T-helper 17 cell (primary cell): Measurements from ENCODE around the gene PPM1D. TPM values are rescaled to one million over a fixed set of nuclear protein-coding genes. Genes with fewer than 3 reads are reported as not detected.
"Not testable (repeated sequence)": the region's sequence is repeated elsewhere in the genome, so short reads cannot be mapped to it uniquely, and the experiment has no call there.

Experiments used
- ATAC-seq: fragments of 150-1000 bp; cut with Tn5 transposase; 2 replicates; pipeline ENCODE4 v1.10.0; 2021; ENCODE audit warnings: mild to moderate bottlenecking, moderate library complexity
- DNase-seq, 3 donors: peaks; one replicate each; pipeline versions ENCODE4 v3.0.0 to v3.0.0-alpha.2; 2020 to 2021
- H3K9me3 ChIP-seq: one replicate; pipeline ENCODE4 v1.7.0; 2013; ENCODE audit warnings: low read length, mild to moderate bottlenecking; ENCODE audit not compliant: control insufficient read depth, poor library complexity, severe bottlenecking
- H3K27ac Mint-ChIP-seq: one replicate; pipeline ENCODE4 v1.8.0; 2022; ENCODE audit warnings: mild to moderate bottlenecking, moderate library complexity, mixed read lengths
- H3K27me3 Mint-ChIP-seq: one replicate; pipeline ENCODE4 v1.8.0; 2022; ENCODE audit warnings: mixed read lengths
- H3K36me3 Mint-ChIP-seq: one replicate; pipeline ENCODE4 v1.8.0; 2022; ENCODE audit warnings: low read depth, mixed read lengths
- H3K4me1 Mint-ChIP-seq: one replicate; pipeline ENCODE4 v1.8.0; 2022; ENCODE audit warnings: mild to moderate bottlenecking, mixed read lengths
- H3K4me3 Mint-ChIP-seq: one replicate; pipeline ENCODE4 v1.8.0; 2022; ENCODE audit warnings: mild to moderate bottlenecking, moderate library complexity, mixed read lengths
- total RNA-seq, 4 donors: library from RNA in 2 of 4; stranded (reverse) in 2 of 4; gene quantifications; one replicate each; pipeline ENCODE4 v1.2.3 and lab custom pipeline; 2022 to 2026

Gene PPM1D
- total RNA-seq, 2 donors from 2014 or later, result 20.0 to 24.5 TPM

- not testable (repeated sequence) for ATAC-seq, H3K27ac Mint-ChIP-seq, H3K27me3 Mint-ChIP-seq, H3K36me3 Mint-ChIP-seq, H3K4me3 Mint-ChIP-seq, DNase-seq, H3K9me3 ChIP-seq
- peaks cover 13% of the 10 kb centered on the region for H3K4me1 Mint-ChIP-seq
Measured at GRCh38 chr17:60674637-60675036, 74.6 kb downstream of the PPM1D start.

- no peaks in the 10 kb centered on the region for H3K36me3 Mint-ChIP-seq
- no peak overlapping the region for H3K4me3 Mint-ChIP-seq
- ATAC-seq, result no peak
- no peaks in the 10 kb centered on the region for H3K27me3 Mint-ChIP-seq
- H3K27ac Mint-ChIP-seq, result no peak overlapping the region
- no peak for DNase-seq
- H3K9me3 ChIP-seq, result no peaks in the 10 kb centered on the region
- peaks cover 15% of the 10 kb centered on the region for H3K4me1 Mint-ChIP-seq
Measured at GRCh38 chr17:60675997-60676396, 76.0 kb downstream of the PPM1D start.

GRCh38 chr17:60676758-60677307, 76.8 kb downstream of the PPM1D start:
- H3K9me3 ChIP-seq, result no peaks in the 10 kb centered on the region
- ATAC-seq (no peak), DNase-seq (no peak)
- no peaks in the 10 kb centered on the region for H3K27me3 Mint-ChIP-seq
- H3K4me1 Mint-ChIP-seq, result peaks cover 15% of the 10 kb centered on the region
- peak overlapping the region; percentile 99 for H3K4me3 Mint-ChIP-seq
- no peaks in the 10 kb centered on the region for H3K36me3 Mint-ChIP-seq
- peak overlapping the region; percentile 95 for H3K27ac Mint-ChIP-seq

GRCh38 chr17:60677308-60678117, 77.5 kb downstream of the PPM1D start, which contains the start of gene BCAS3:
TSS of gene BCAS3 (plus strand) at chr17:60677851.
- peak within 1 kb of the TSS; percentile 95 for H3K27ac Mint-ChIP-seq
- H3K36me3 Mint-ChIP-seq, result no peaks in the 10 kb centered on the region
- no peaks in the 10 kb centered on the region for H3K27me3 Mint-ChIP-seq
- DNase-seq, result peak; percentile 87 to 92 (median 92)
- peak; percentile 95 for ATAC-seq
- H3K9me3 ChIP-seq, result no peaks in the 10 kb centered on the region
- H3K4me1 Mint-ChIP-seq, result peaks cover 15% of the 10 kb centered on the region
- peak within 1 kb of the TSS; percentile 99 for H3K4me3 Mint-ChIP-seq

GRCh38 chr17:60678118-60678444, 78.1 kb downstream of the PPM1D start:
- no peaks in the 10 kb centered on the region for H3K36me3 Mint-ChIP-seq
- no peaks in the 10 kb centered on the region for H3K27me3 Mint-ChIP-seq
- H3K9me3 ChIP-seq, result no peaks in the 10 kb centered on the region
- peak overlapping the region; percentile 99 for H3K4me3 Mint-ChIP-seq
- H3K27ac Mint-ChIP-seq, result peak overlapping the region; percentile 95
- DNase-seq (no peak), ATAC-seq (no peak)
- H3K4me1 Mint-ChIP-seq, result peaks cover 15% of the 10 kb centered on the region

GRCh38 chr17:60679287-60679686, 79.3 kb downstream of the PPM1D start:
- H3K4me3 Mint-ChIP-seq, result peak overlapping the region; percentile 9
- no peaks in the 10 kb centered on the region for H3K27me3 Mint-ChIP-seq
- peak overlapping the region; percentile 95 for H3K27ac Mint-ChIP-seq
- H3K4me1 Mint-ChIP-seq, result peaks cover 15% of the 10 kb centered on the region
- DNase-seq, result no peak
- no peaks in the 10 kb centered on the region for H3K36me3 Mint-ChIP-seq
- no peaks in the 10 kb centered on the region for H3K9me3 ChIP-seq
- ATAC-seq, result no peak

- no peak for ATAC-seq
- no peak overlapping the region for H3K27ac Mint-ChIP-seq
- no peaks in the 10 kb centered on the region for H3K9me3 ChIP-seq
- peaks cover 6% of the 10 kb centered on the region for H3K36me3 Mint-ChIP-seq
- no peak for DNase-seq
- no peak overlapping the region for H3K4me3 Mint-ChIP-seq
- H3K27me3 Mint-ChIP-seq, result no peaks in the 10 kb centered on the region
- H3K4me1 Mint-ChIP-seq, result peaks cover 17% of the 10 kb centered on the region
Measured at GRCh38 chr17:60680754-60681153, 80.8 kb downstream of the PPM1D start.

GRCh38 chr17:60685437-60685836, 85.4 kb downstream of the PPM1D start:
- H3K27ac Mint-ChIP-seq, result no peak overlapping the region
- no peak for ATAC-seq
- no peaks in the 10 kb centered on the region for H3K9me3 ChIP-seq
- peaks cover 6% of the 10 kb centered on the region for H3K36me3 Mint-ChIP-seq
- DNase-seq, result no peak
- no peaks in the 10 kb centered on the region for H3K27me3 Mint-ChIP-seq
- no peak overlapping the region for H3K4me3 Mint-ChIP-seq
- H3K4me1 Mint-ChIP-seq, result peaks cover 2% of the 10 kb centered on the region

- peaks cover 2% of the 10 kb centered on the region for H3K4me1 Mint-ChIP-seq
- H3K9me3 ChIP-seq, result no peaks in the 10 kb centered on the region
- no peaks in the 10 kb centered on the region for H3K27me3 Mint-ChIP-seq
- H3K27ac Mint-ChIP-seq, result no peak overlapping the region
- H3K4me3 Mint-ChIP-seq, result no peak overlapping the region
- no peak for DNase-seq
- ATAC-seq, result no peak
- peaks cover 11% of the 10 kb centered on the region for H3K36me3 Mint-ChIP-seq
Measured at GRCh38 chr17:60695960-60696359, 96.0 kb downstream of the PPM1D start.

GRCh38 chr17:60699090-60699489, 99.1 kb downstream of the PPM1D start:
- no peak for ATAC-seq
- Mint-ChIP-seq H3K27me3 (no peaks in the 10 kb centered on the region), H3K27ac (no peak overlapping the region), H3K4me3 (no peak overlapping the region), H3K4me1 (peaks cover 2% of the 10 kb centered on the region), H3K36me3 (peaks cover 9% of the 10 kb centered on the region)
- no peaks in the 10 kb centered on the region for H3K9me3 ChIP-seq
- no peak for DNase-seq

- peaks cover 7% of the 10 kb centered on the region for H3K36me3 Mint-ChIP-seq
- peaks cover 2% of the 10 kb centered on the region for H3K4me1 Mint-ChIP-seq
- no peaks in the 10 kb centered on the region for H3K9me3 ChIP-seq
- H3K4me3 Mint-ChIP-seq, result no peak overlapping the region
- no peaks in the 10 kb centered on the region for H3K27me3 Mint-ChIP-seq
- ATAC-seq, result no peak
- no peak for DNase-seq
- H3K27ac Mint-ChIP-seq, result no peak overlapping the region
Measured at GRCh38 chr17:60704170-60704569, 104.2 kb downstream of the PPM1D start.

- H3K4me1 Mint-ChIP-seq, result peaks cover 4% of the 10 kb centered on the region
- no peaks in the 10 kb centered on the region for H3K9me3 ChIP-seq
- no peak overlapping the region for H3K4me3 Mint-ChIP-seq
- peaks cover 6% of the 10 kb centered on the region for H3K36me3 Mint-ChIP-seq
- ATAC-seq (no peak), DNase-seq (no peak)
- no peaks in the 10 kb centered on the region for H3K27me3 Mint-ChIP-seq
- H3K27ac Mint-ChIP-seq, result no peak overlapping the region
Measured at GRCh38 chr17:60712675-60713074, 112.7 kb downstream of the PPM1D start.

- H3K9me3 ChIP-seq, result no peaks in the 10 kb centered on the region
- no peaks in the 10 kb centered on the region for H3K27me3 Mint-ChIP-seq
- ATAC-seq (no peak), DNase-seq (no peak)
- H3K36me3 Mint-ChIP-seq, result peaks cover 6% of the 10 kb centered on the region
- H3K4me1 Mint-ChIP-seq, result peaks cover 4% of the 10 kb centered on the region
- no peak overlapping the region for H3K4me3 Mint-ChIP-seq
- H3K27ac Mint-ChIP-seq, result no peak overlapping the region
Measured at GRCh38 chr17:60713608-60714007, 113.6 kb downstream of the PPM1D start.
